ENCODE measurements around the gene ANK2. TPM values are rescaled to one million over a fixed set of nuclear protein-coding genes. Genes with fewer than 3 reads are reported as not detected.

The ANK2 gene
- total and polyA plus RNA-seq, 2 experiments from 2014 or later = 10.9 to 25.9 TPM

DNA sequence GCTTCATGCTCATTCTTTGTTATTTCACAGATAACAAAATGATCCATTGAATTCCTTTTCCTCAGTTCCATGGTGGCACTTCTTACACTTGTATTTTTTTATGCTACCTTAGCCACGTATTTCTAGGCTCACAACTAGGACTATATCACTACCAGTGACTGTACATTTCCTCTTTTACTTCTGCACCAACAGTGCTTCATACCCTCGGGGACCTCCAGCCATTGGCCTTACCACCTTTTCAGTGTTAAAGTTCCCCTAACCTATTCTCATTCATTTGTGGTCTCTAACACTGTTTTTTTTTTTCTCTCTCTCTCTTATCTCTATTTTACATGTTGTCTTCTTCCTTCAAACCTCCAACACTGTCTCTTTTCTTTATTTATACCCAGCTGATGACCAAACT is 315.9 kb downstream of the ANK2 start:
- Histone ChIP-seq H3K4me3 (no peak overlapping the region), H3K9me3 (ENCODE audit: low read depth) (no peaks in the 10 kb centered on the region), H3K9ac (no peak overlapping the region), H3K4me2 (ENCODE audit: unreplicated experiment) (no peak overlapping the region), H3K9me2 (ENCODE audit: insufficient read depth) (no peaks in the 10 kb centered on the region), H3F3A (ENCODE audit: insufficient read depth) (peaks cover 7% of the 10 kb centered on the region; the same call in 1 of the 2 replicates), H3K4me1 (ENCODE audit: insufficient read depth) (peaks cover 14% of the 10 kb centered on the region), H3K79me2 (ENCODE audit: insufficient read depth) (no peaks in the 10 kb centered on the region), H3K27me3 (replicated peaks; ENCODE audit: insufficient read depth) (no peaks in the 10 kb centered on the region), H4K20me1 (ENCODE audit: insufficient read depth) (no peaks in the 10 kb centered on the region), H2AFZ (no peak overlapping the region), H3K36me3 (ENCODE audit: low read depth) (no peaks in the 10 kb centered on the region), H3K27ac (no peak overlapping the region)
- WGBS, 2 experiments (ENCODE audit: low coverage in 1 of 2, low lambda C conversion rate in 2 of 2, missing lambda C conversion rate in 2 of 2) = 83 to 96% methylated on average over 2 of the region's 2 CpGs
- no peak for DNase-seq
- in situ Hi-C loops (cut with MboI) = no loop called here
- no peak for TF ChIP-seq EZH2 (IDR thresholded peaks at IDR 0.05; ENCODE audit: insufficient read depth, poor library complexity, severe bottlenecking)
- TF ChIP-seq EZH2phosphoT487 (IDR thresholded peaks at IDR 0.05; ENCODE audit: insufficient read depth, low read depth) = no peak

DNA sequence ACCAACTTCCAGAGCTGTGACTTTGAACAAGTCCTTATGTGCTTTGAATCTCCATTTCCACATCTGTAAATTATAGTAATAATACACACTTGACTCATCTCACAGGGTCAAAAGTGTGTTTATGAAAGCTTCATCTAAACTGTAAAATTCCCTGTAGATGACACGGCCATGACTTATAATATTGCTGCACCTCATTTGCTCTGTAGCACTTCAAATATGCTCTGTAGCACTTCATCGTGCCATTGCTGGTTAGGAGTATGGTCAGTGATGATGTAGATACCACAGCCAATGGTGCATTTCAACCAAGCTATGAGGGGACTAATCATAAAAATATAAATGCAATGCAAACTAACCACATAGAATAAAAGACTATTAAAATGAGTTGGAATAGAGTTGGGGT is 318.6 kb downstream of the ANK2 start:
- Histone ChIP-seq H3K9me3 (ENCODE audit: low read depth) (no peaks in the 10 kb centered on the region), H3K4me3 (no peak overlapping the region), H3K27ac (peak overlapping the region; percentile 74), H3K36me3 (ENCODE audit: low read depth) (no peaks in the 10 kb centered on the region), H3K79me2 (ENCODE audit: insufficient read depth) (no peaks in the 10 kb centered on the region), H3K4me1 (ENCODE audit: insufficient read depth) (peaks cover 18% of the 10 kb centered on the region), H2AFZ (no peak overlapping the region), H4K20me1 (ENCODE audit: insufficient read depth) (no peaks in the 10 kb centered on the region), H3F3A (ENCODE audit: insufficient read depth) (peaks cover 7% of the 10 kb centered on the region; the same call in 1 of the 2 replicates), H3K27me3 (replicated peaks; ENCODE audit: insufficient read depth) (no peaks in the 10 kb centered on the region), H3K9ac (no peak overlapping the region), H3K9me2 (ENCODE audit: insufficient read depth) (no peaks in the 10 kb centered on the region), H3K4me2 (ENCODE audit: unreplicated experiment) (peak overlapping the region; percentile 37)
- in situ Hi-C loops (cut with MboI) = no loop called here
- TF ChIP-seq EZH2phosphoT487 (IDR thresholded peaks at IDR 0.05; ENCODE audit: insufficient read depth, low read depth) (no peak), EZH2 (IDR thresholded peaks at IDR 0.05; ENCODE audit: insufficient read depth, poor library complexity, severe bottlenecking) (no peak)
- peak; percentile 92 for DNase-seq
- 0 to 5% methylated on average over 2 of the region's 2 CpGs for WGBS, 2 experiments (ENCODE audit: low coverage in 1 of 2, low lambda C conversion rate in 2 of 2, missing lambda C conversion rate in 2 of 2)

- in situ Hi-C loops (cut with MboI) = no loop called here
- Histone ChIP-seq H3K9me3 (ENCODE audit: low read depth) (no peaks in the 10 kb centered on the region), H2AFZ (no peak overlapping the region), H3K4me1 (ENCODE audit: insufficient read depth) (peaks cover 18% of the 10 kb centered on the region), H3K4me3 (no peak overlapping the region), H4K20me1 (ENCODE audit: insufficient read depth) (no peaks in the 10 kb centered on the region), H3K27ac (no peak overlapping the region), H3K4me2 (ENCODE audit: unreplicated experiment) (no peak overlapping the region), H3K9me2 (ENCODE audit: insufficient read depth) (no peaks in the 10 kb centered on the region), H3K36me3 (ENCODE audit: low read depth) (no peaks in the 10 kb centered on the region), H3K27me3 (replicated peaks; ENCODE audit: insufficient read depth) (no peaks in the 10 kb centered on the region), H3K9ac (no peak overlapping the region), H3K79me2 (ENCODE audit: insufficient read depth) (no peaks in the 10 kb centered on the region), H3F3A (ENCODE audit: insufficient read depth) (peaks cover 7% of the 10 kb centered on the region; the same call in 1 of the 2 replicates)
- TF ChIP-seq EZH2 (IDR thresholded peaks at IDR 0.05; ENCODE audit: insufficient read depth, poor library complexity, severe bottlenecking) (no peak), EZH2phosphoT487 (IDR thresholded peaks at IDR 0.05; ENCODE audit: insufficient read depth, low read depth) (no peak)
- DNase-seq = no peak
Observed at GRCh38 chr4:113371111-113371510, 321.7 kb downstream of the ANK2 start.

DNA sequence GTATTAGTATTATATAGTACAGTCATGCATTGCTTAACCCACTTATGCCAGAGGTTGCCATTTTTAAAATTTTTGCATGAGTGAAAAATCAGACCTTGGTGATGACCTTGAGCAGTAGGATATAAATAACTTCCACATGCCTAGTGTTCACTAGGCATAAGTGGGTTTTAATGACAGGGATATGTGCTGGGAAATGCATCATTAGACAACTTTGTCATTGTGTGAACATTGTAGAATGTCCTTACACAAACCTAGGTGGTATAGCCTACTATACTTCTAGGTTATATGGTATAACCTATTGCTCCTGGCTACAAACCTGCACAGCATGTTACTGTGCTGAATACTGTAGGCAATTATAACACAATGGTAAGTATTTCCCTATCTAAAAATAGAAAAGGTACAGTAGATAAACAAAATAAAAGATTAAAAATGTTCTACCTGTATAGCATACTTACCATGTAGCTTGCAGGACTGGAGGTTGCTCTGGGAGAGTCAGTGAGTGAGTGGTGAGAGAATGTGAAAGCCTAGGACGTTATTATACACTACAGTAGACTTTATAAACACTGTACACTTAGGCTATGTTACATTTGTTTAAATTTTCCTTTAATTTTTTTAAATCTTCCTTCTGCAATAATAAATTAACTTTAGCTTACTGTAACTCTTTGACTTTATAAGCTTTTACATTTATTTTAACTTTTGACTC is 326.7 kb downstream of the ANK2 start:
- H3K9me3 ChIP-seq (ENCODE audit: low read depth) = no peaks in the 10 kb centered on the region
- no peaks in the 10 kb centered on the region for H3K9me2 ChIP-seq (ENCODE audit: insufficient read depth)
- no peaks in the 10 kb centered on the region for H3K36me3 ChIP-seq (ENCODE audit: low read depth)
- H3K4me2 ChIP-seq (ENCODE audit: unreplicated experiment) = no peak overlapping the region
- no peaks in the 10 kb centered on the region for H3K79me2 ChIP-seq (ENCODE audit: insufficient read depth)
- H3K4me3 ChIP-seq = no peak overlapping the region
- WGBS, 2 experiments (ENCODE audit: low coverage in 1 of 2, low lambda C conversion rate in 2 of 2, missing lambda C conversion rate in 2 of 2) = 66 to 85% methylated on average over 1 of the region's 1 CpG
- in situ Hi-C loops (cut with MboI) = loop anchor here (25.0 kb wide), 1 partner anchor 386 kb away; the partner anchor contains the start of gene CAMK2D
- H3K9ac ChIP-seq = no peak overlapping the region
- H3F3A ChIP-seq (ENCODE audit: insufficient read depth) = no peaks in the 10 kb centered on the region
- no peaks in the 10 kb centered on the region for H4K20me1 ChIP-seq (ENCODE audit: insufficient read depth)
- TF ChIP-seq EZH2phosphoT487 (IDR thresholded peaks at IDR 0.05; ENCODE audit: insufficient read depth, low read depth) (no peak), EZH2 (IDR thresholded peaks at IDR 0.05; ENCODE audit: insufficient read depth, poor library complexity, severe bottlenecking) (no peak)
- no peak overlapping the region for H2AFZ ChIP-seq
- no peak for DNase-seq
- no peak overlapping the region for H3K27ac ChIP-seq
- H3K27me3 ChIP-seq (replicated peaks; ENCODE audit: insufficient read depth) = no peaks in the 10 kb centered on the region
- peaks cover 4% of the 10 kb centered on the region; the same call in 1 of the 2 replicates for H3K4me1 ChIP-seq (ENCODE audit: insufficient read depth)

All from GM23248 (cell line).